K562 (cell line): ENCODE results near the gene PPARD.

Experiments used
- CSDE1 ChIP-seq, 2 experiments: fragments of 450-650 bp; IDR thresholded peaks; 2 replicates each; pipeline ENCODE4 v1.6.1; 2016; ENCODE audit warnings: mild to moderate bottlenecking in 1 of 2
- ETV5 ChIP-seq: sonication (generic); formaldehyde crosslinking; IDR thresholded peaks from 2 replicates; pipeline ENCODE4 v1.4.0; 2020; ENCODE audit warnings: low read depth, mild to moderate bottlenecking, missing genetic modification reagents
- MAX ChIP-seq: sonication (generic); formaldehyde crosslinking; IDR thresholded peaks from 2 replicates; pipeline ENCODE4 v1.9.0; 2022; ENCODE audit warnings: mild to moderate bottlenecking, missing genetic modification reagents
- NCOA1 ChIP-seq: fragments of 450-650 bp; IDR thresholded peaks from 2 replicates; pipeline ENCODE4 v1.6.1; 2016; ENCODE audit warnings: low read depth
- SREBF2 ChIP-seq: sonication (generic); formaldehyde crosslinking; IDR thresholded peaks from 2 replicates; pipeline ENCODE4 v1.4.0; 2020; ENCODE audit warnings: mild to moderate bottlenecking, missing genetic modification reagents
- USF2 ChIP-seq: sonication (generic); formaldehyde crosslinking; IDR thresholded peaks from 2 replicates; pipeline ENCODE4 v1.5.0; 2020; ENCODE audit warnings: missing genetic modification reagents
- ZFP91 ChIP-seq: sonication (generic); formaldehyde crosslinking; IDR thresholded peaks from 2 replicates; pipeline ENCODE4 v1.8.0; 2022; ENCODE audit warnings: mild to moderate bottlenecking, missing genetic modification reagents
- TF ChIP-seq, protein P1 (sequence below): fragments of 250-450 bp; sonication (Bioruptor Pico); IDR thresholded peaks from 2 replicates; pipeline ENCODE4 v1.5.0; 2021

- TF ChIP-seq NCOA1: no peak
- TF ChIP-seq CSDE1 (IDR thresholded peaks at IDR 0.05): no peak
- no peak for TF ChIP-seq ETV5 (CRISPR knock-in tag)
- TF ChIP-seq USF2 (CRISPR knock-in tag): no peak
- no peak for TF ChIP-seq MAX (CRISPR knock-in tag)
- no peak for TF ChIP-seq SREBF2 (CRISPR knock-in tag)
- TF ChIP-seq, protein P1, sequence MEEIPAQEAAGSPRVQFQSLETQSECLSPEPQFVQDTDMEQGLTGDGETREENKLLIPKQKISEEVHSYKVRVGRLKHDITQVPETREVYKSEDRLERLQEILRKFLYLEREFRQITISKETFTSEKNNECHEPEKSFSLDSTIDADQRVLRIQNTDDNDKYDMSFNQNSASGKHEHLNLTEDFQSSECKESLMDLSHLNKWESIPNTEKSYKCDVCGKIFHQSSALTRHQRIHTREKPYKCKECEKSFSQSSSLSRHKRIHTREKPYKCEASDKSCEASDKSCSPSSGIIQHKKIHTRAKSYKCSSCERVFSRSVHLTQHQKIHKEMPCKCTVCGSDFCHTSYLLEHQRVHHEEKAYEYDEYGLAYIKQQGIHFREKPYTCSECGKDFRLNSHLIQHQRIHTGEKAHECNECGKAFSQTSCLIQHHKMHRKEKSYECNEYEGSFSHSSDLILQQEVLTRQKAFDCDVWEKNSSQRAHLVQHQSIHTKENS (CRISPR knock-in tag): no peak
- TF ChIP-seq ZFP91 (CRISPR knock-in tag): no peak
Observed at GRCh38 chr6:35442693-35443092, 100.3 kb downstream of the PPARD start.
